Activated T-helper 1 cell treated with Interleukin-2 at 50 U/mL for 16 hours (primary cell): Measurements from ENCODE around the gene RPL19.
"Not testable (repeated sequence)": the region's sequence is repeated elsewhere in the genome, so short reads cannot be mapped to it uniquely, and the experiment has no call there.

ENCODE experiments used
- DNase-seq: peaks from one replicate; pipeline ENCODE4 v3.0.0-alpha.2; 2020; ENCODE audit warnings: low read depth

Gene RPL19

GRCh38 chr17:39200070-39200879 is at the start of gene RPL19:
TSS of gene RPL19 (plus strand) at chr17:39200283. CDS start at chr17:39200345, 62 bp downstream.
- peak; percentile 69 for DNase-seq

- no peak for DNase-seq
Observed at GRCh38 chr17:39150795-39151149, 49.3 kb upstream of the RPL19 start.

- DNase-seq = no peak
Observed at GRCh38 chr17:39151150-39151942, 48.7 kb upstream of the RPL19 start, which contains the start of gene PLXDC1. TSS of gene PLXDC1 (minus strand) at chr17:39151637. CDS start at chr17:39151437, 200 bp downstream.

GRCh38 chr17:39151943-39152818 is 47.9 kb upstream of the RPL19 start:
- DNase-seq = no peak

GRCh38 chr17:39153599-39154051 is 46.5 kb upstream of the RPL19 start:
- DNase-seq = peak; percentile 89

GRCh38 chr17:39155654-39156053 is 44.4 kb upstream of the RPL19 start:
- no peak for DNase-seq

- DNase-seq = no peak
Observed at GRCh38 chr17:39156491-39156890, 43.6 kb upstream of the RPL19 start.

GRCh38 chr17:39158623-39159022 is 41.5 kb upstream of the RPL19 start:
- no peak for DNase-seq

GRCh38 chr17:39161962-39162361 is 38.1 kb upstream of the RPL19 start:
- DNase-seq = no peak

GRCh38 chr17:39164675-39165143 is 35.4 kb upstream of the RPL19 start:
- DNase-seq = peak; percentile 52

GRCh38 chr17:39165178-39165840 is 34.8 kb upstream of the RPL19 start:
- no peak for DNase-seq

- no peak for DNase-seq
Observed at GRCh38 chr17:39165841-39166349, 34.2 kb upstream of the RPL19 start, which contains the start of gene ARL5C. TSS of gene ARL5C (minus strand) at chr17:39166161. CDS start at chr17:39165760, 401 bp downstream.

- no peak for DNase-seq
Observed at GRCh38 chr17:39166437-39167335, 33.4 kb upstream of the RPL19 start.

GRCh38 chr17:39167476-39167875 is 32.6 kb upstream of the RPL19 start:
- DNase-seq = no peak

GRCh38 chr17:39168503-39168902 is 31.6 kb upstream of the RPL19 start:
- not testable (repeated sequence) for DNase-seq

- no peak for DNase-seq
Observed at GRCh38 chr17:39169101-39169500, 31.0 kb upstream of the RPL19 start.

GRCh38 chr17:39169518-39169917 is 30.6 kb upstream of the RPL19 start:
- no peak for DNase-seq

- DNase-seq = no peak
Observed at GRCh38 chr17:39170109-39170508, 30.0 kb upstream of the RPL19 start.

GRCh38 chr17:39170558-39170957 is 29.5 kb upstream of the RPL19 start:
- no peak for DNase-seq

GRCh38 chr17:39171933-39172332 is 28.1 kb upstream of the RPL19 start:
- no peak for DNase-seq
